Measurements from ENCODE around the gene SNAPC4.

Gene SNAPC4

GRCh38 chr9:136395020-136395340 is 5.0 kb downstream of the SNAPC4 start:
- Histone ChIP-seq H3K9ac (ENCODE audit: low read depth, low read length) (no peak overlapping the region), H3K9me3 (ENCODE audit: control insufficient read depth, insufficient read depth, low read length) (no peaks in the 10 kb centered on the region), H3K4me1 (ENCODE audit: insufficient read depth, low read length) (no peaks in the 10 kb centered on the region), H3K36me3 (ENCODE audit: insufficient read depth, low read length) (peaks cover 27% of the 10 kb centered on the region)

- peaks cover 31% of the 10 kb centered on the region for H3K36me3 ChIP-seq (ENCODE audit: insufficient read depth, low read length)
- no peak overlapping the region for H3K9ac ChIP-seq (ENCODE audit: low read depth, low read length)
Observed at GRCh38 chr9:136394312-136395019, 5.5 kb downstream of the SNAPC4 start.

GRCh38 chr9:136393531-136393930 is 6.4 kb downstream of the SNAPC4 start:
- Histone ChIP-seq H3K36me3 (ENCODE audit: insufficient read depth, low read length) (peaks cover 31% of the 10 kb centered on the region), H3K9ac (ENCODE audit: low read depth, low read length) (no peak overlapping the region), H3K4me1 (ENCODE audit: insufficient read depth, low read length) (no peaks in the 10 kb centered on the region), H3K9me3 (ENCODE audit: control insufficient read depth, insufficient read depth, low read length) (no peaks in the 10 kb centered on the region)

More at GRCh38 chr9:136394312-136395019, 5.5 kb downstream of the SNAPC4 start:
- H3K4me1 ChIP-seq (ENCODE audit: insufficient read depth, low read length) = no peaks in the 10 kb centered on the region
- no peaks in the 10 kb centered on the region for H3K9me3 ChIP-seq (ENCODE audit: control insufficient read depth, insufficient read depth, low read length)

GRCh38 chr9:136392538-136393449 is 7.2 kb downstream of the SNAPC4 start:
- Histone ChIP-seq H3K9me3 (ENCODE audit: control insufficient read depth, insufficient read depth, low read length) (no peaks in the 10 kb centered on the region), H3K36me3 (ENCODE audit: insufficient read depth, low read length) (peaks cover 34% of the 10 kb centered on the region), H3K4me1 (ENCODE audit: insufficient read depth, low read length) (no peaks in the 10 kb centered on the region), H3K9ac (ENCODE audit: low read depth, low read length) (no peak overlapping the region)

GRCh38 chr9:136391737-136392537 is 8.0 kb downstream of the SNAPC4 start:
- Histone ChIP-seq H3K9me3 (ENCODE audit: control insufficient read depth, insufficient read depth, low read length) (no peaks in the 10 kb centered on the region), H3K9ac (ENCODE audit: low read depth, low read length) (no peak overlapping the region), H3K4me1 (ENCODE audit: insufficient read depth, low read length) (no peaks in the 10 kb centered on the region), H3K36me3 (ENCODE audit: insufficient read depth, low read length) (peaks cover 37% of the 10 kb centered on the region)

- Histone ChIP-seq H3K36me3 (ENCODE audit: insufficient read depth, low read length) (peaks cover 34% of the 10 kb centered on the region), H3K4me1 (ENCODE audit: insufficient read depth, low read length) (no peaks in the 10 kb centered on the region)
Observed at GRCh38 chr9:136389396-136389795, 10.6 kb downstream of the SNAPC4 start.

GRCh38 chr9:136387217-136387616 is 12.8 kb downstream of the SNAPC4 start:
- Histone ChIP-seq H3K4me1 (ENCODE audit: insufficient read depth, low read length) (no peaks in the 10 kb centered on the region), H3K9ac (ENCODE audit: low read depth, low read length) (no peak overlapping the region), H3K9me3 (ENCODE audit: control insufficient read depth, insufficient read depth, low read length) (no peaks in the 10 kb centered on the region), H3K36me3 (ENCODE audit: insufficient read depth, low read length) (peaks cover 27% of the 10 kb centered on the region)

More at GRCh38 chr9:136389396-136389795, 10.6 kb downstream of the SNAPC4 start:
- no peaks in the 10 kb centered on the region for H3K9me3 ChIP-seq (ENCODE audit: control insufficient read depth, insufficient read depth, low read length)
- no peak overlapping the region for H3K9ac ChIP-seq (ENCODE audit: low read depth, low read length)

GRCh38 chr9:136386018-136386417 is 14.0 kb downstream of the SNAPC4 start:
- H3K4me1 ChIP-seq (ENCODE audit: insufficient read depth, low read length) = no peaks in the 10 kb centered on the region
- no peak overlapping the region for H3K9ac ChIP-seq (ENCODE audit: low read depth, low read length)
- H3K36me3 ChIP-seq (ENCODE audit: insufficient read depth, low read length) = peaks cover 24% of the 10 kb centered on the region; the same call in 1 of the 2 replicates
- H3K9me3 ChIP-seq (ENCODE audit: control insufficient read depth, insufficient read depth, low read length) = no peaks in the 10 kb centered on the region

- Histone ChIP-seq H3K4me1 (ENCODE audit: insufficient read depth, low read length) (no peaks in the 10 kb centered on the region), H3K9ac (ENCODE audit: low read depth, low read length) (no peak overlapping the region), H3K36me3 (ENCODE audit: insufficient read depth, low read length) (peaks cover 22% of the 10 kb centered on the region; the same call in 1 of the 2 replicates), H3K9me3 (ENCODE audit: control insufficient read depth, insufficient read depth, low read length) (no peaks in the 10 kb centered on the region)
Observed at GRCh38 chr9:136385015-136385414, 15.0 kb downstream of the SNAPC4 start.

- H3K9ac ChIP-seq (ENCODE audit: low read depth, low read length) = no peak overlapping the region
- peaks cover 18% of the 10 kb centered on the region; the same call in 1 of the 2 replicates for H3K36me3 ChIP-seq (ENCODE audit: insufficient read depth, low read length)
- no peaks in the 10 kb centered on the region for H3K9me3 ChIP-seq (ENCODE audit: control insufficient read depth, insufficient read depth, low read length)
- no peaks in the 10 kb centered on the region for H3K4me1 ChIP-seq (ENCODE audit: insufficient read depth, low read length)
Observed at GRCh38 chr9:136383436-136383835, 16.5 kb downstream of the SNAPC4 start.

- H3K36me3 ChIP-seq (ENCODE audit: insufficient read depth, low read length) = peaks cover 13% of the 10 kb centered on the region; the same call in 1 of the 2 replicates
Observed at GRCh38 chr9:136381966-136382513, 17.9 kb downstream of the SNAPC4 start.

GRCh38 chr9:136381311-136381710 is 18.7 kb downstream of the SNAPC4 start:
- Histone ChIP-seq H3K9ac (ENCODE audit: low read depth, low read length) (no peak overlapping the region), H3K4me1 (ENCODE audit: insufficient read depth, low read length) (no peaks in the 10 kb centered on the region), H3K9me3 (ENCODE audit: control insufficient read depth, insufficient read depth, low read length) (no peaks in the 10 kb centered on the region), H3K36me3 (ENCODE audit: insufficient read depth, low read length) (peaks cover 10% of the 10 kb centered on the region; the same call in 1 of the 2 replicates)

More at GRCh38 chr9:136381966-136382513, 17.9 kb downstream of the SNAPC4 start:
- H3K9me3 ChIP-seq (ENCODE audit: control insufficient read depth, insufficient read depth, low read length) = no peaks in the 10 kb centered on the region
- H3K9ac ChIP-seq (ENCODE audit: low read depth, low read length) = no peak overlapping the region
- H3K4me1 ChIP-seq (ENCODE audit: insufficient read depth, low read length) = no peaks in the 10 kb centered on the region

GRCh38 chr9:136380381-136380780 is 19.6 kb downstream of the SNAPC4 start:
- Histone ChIP-seq H3K9me3 (ENCODE audit: control insufficient read depth, insufficient read depth, low read length) (no peaks in the 10 kb centered on the region), H3K4me1 (ENCODE audit: insufficient read depth, low read length) (no peaks in the 10 kb centered on the region), H3K9ac (ENCODE audit: low read depth, low read length) (no peak overlapping the region), H3K36me3 (ENCODE audit: insufficient read depth, low read length) (peaks cover 9% of the 10 kb centered on the region; the same call in 1 of the 2 replicates)

GRCh38 chr9:136379891-136380290 is 20.1 kb downstream of the SNAPC4 start:
- peaks cover 9% of the 10 kb centered on the region; the same call in 1 of the 2 replicates for H3K36me3 ChIP-seq (ENCODE audit: insufficient read depth, low read length)

More at GRCh38 chr9:136379891-136380290, 20.1 kb downstream of the SNAPC4 start:
- no peak overlapping the region for H3K9ac ChIP-seq (ENCODE audit: low read depth, low read length)
- H3K4me1 ChIP-seq (ENCODE audit: insufficient read depth, low read length) = no peaks in the 10 kb centered on the region
- H3K9me3 ChIP-seq (ENCODE audit: control insufficient read depth, insufficient read depth, low read length) = no peaks in the 10 kb centered on the region

All from ES-I3 (cell line).